ENCODE data around the gene PALLD.

Gene PALLD

DNA sequence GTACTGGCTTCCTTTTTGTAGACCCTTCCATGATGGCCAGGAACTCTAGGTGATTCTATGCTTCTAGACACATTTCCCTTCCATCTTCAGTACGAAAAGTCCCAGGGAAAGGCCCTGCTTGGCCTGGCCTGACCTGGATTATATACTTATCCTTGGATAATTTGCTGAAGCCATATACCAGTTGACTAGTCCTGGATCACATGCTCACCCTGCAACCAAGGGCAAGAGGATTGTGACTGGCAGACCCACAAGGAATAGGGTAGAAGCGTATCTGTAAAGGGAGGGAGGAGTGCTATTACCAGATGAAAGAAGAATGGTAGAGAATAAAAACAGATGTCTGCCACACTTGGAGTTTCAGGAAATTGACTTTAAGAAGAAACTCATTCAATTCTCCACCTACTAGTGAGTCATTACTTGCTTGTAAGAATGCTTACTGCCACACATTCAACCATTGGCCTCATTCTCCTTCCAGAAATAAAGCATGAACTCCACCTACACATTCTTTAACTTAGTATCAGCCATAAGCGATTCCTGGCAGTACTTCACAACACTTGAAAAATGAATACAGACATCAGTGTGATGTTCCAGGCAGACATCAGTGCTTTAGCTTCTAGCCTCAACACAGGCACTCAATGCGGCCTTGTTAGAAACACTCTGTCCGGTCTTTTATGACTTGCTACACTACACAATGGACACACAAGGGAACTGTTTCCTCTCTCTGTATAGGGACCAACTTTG, 371.4 kb downstream of the PALLD start:
- TF ChIP-seq CTCF (conservative IDR thresholded peaks at IDR 0.05; ENCODE audit: low read depth, low read length): no peak
- H3K4me3 ChIP-seq (ENCODE audit: low read depth, low read length): no peak overlapping the region
- peak; percentile 88 for DNase-seq (ENCODE audit: low read depth)

- no peak overlapping the region for H3K4me3 ChIP-seq (ENCODE audit: low read depth, low read length)
- no peak for TF ChIP-seq CTCF (conservative IDR thresholded peaks at IDR 0.05; ENCODE audit: low read depth, low read length)
Measured at GRCh38 chr4:168868802-168869201, 371.9 kb downstream of the PALLD start.

GRCh38 chr4:168870004-168870403, 373.2 kb downstream of the PALLD start:
- DNase-seq (ENCODE audit: low read depth): no peak
- H3K4me3 ChIP-seq (ENCODE audit: low read depth, low read length): no peak overlapping the region
- TF ChIP-seq CTCF (conservative IDR thresholded peaks at IDR 0.05; ENCODE audit: low read depth, low read length): no peak

More at GRCh38 chr4:168868802-168869201, 371.9 kb downstream of the PALLD start:
- DNase-seq (ENCODE audit: low read depth): no peak

DNA sequence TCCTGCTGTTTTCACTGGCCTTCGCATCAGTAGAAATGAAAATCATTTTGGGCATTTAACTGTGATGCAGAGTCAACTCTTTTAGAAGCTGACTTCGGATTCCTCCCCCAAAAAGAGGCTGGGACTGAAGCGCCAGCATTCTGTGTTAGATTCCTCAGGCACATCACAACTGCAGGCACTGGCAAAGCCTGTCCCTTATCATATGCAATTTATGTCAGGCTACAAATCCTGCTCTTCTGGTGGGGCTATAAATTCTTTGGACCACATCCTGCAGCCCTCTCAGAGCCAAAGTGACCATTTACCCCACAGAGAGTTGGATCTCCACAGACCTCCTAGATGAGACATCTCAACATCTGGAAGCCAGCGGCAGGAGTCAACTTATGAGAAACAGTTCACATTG, 374.8 kb downstream of the PALLD start:
- no peak overlapping the region for H3K4me3 ChIP-seq (ENCODE audit: low read depth, low read length)
- DNase-seq (ENCODE audit: low read depth): no peak
- TF ChIP-seq CTCF (conservative IDR thresholded peaks at IDR 0.05; ENCODE audit: low read depth, low read length): no peak

GRCh38 chr4:168874083-168874482, 377.2 kb downstream of the PALLD start:
- H3K4me3 ChIP-seq (ENCODE audit: low read depth, low read length): no peak overlapping the region
- no peak for TF ChIP-seq CTCF (conservative IDR thresholded peaks at IDR 0.05; ENCODE audit: low read depth, low read length)
- no peak for DNase-seq (ENCODE audit: low read depth)

DNA sequence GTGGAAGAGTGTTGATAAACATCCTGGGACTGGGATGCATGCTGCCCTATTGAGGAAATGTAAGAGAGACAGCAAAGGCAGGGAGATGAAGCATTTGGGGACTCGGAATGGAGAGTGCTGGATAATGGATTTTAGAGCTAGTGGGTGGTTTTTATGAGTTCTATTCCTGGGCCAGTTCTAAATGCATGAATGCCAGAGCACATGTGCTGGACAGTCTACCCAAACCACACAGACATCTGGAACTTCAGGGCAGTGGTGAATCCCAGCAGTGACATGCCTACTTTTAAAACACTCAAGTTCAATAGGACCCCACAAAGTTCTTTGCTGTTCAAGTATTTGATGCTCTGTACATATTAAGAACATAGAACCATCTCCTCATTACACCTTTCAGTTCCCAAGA, 379.3 kb downstream of the PALLD start:
- no peak for DNase-seq (ENCODE audit: low read depth)
- no peak overlapping the region for H3K4me3 ChIP-seq (ENCODE audit: low read depth, low read length)
- no peak for TF ChIP-seq CTCF (conservative IDR thresholded peaks at IDR 0.05; ENCODE audit: low read depth, low read length)

Data from choroid plexus epithelial cell (primary cell).